Right atrium auricular region (tissue), 2 donors: ENCODE results near the gene SLCO2A1. TPM values are rescaled to one million over a fixed set of nuclear protein-coding genes. Genes with fewer than 3 reads are reported as not detected.

Experiments
- DNase-seq: peaks from one replicate; pipeline ENCODE4 v3.0.0-alpha.2; 2019; ENCODE audit warnings: low spot score
- H3K27ac ChIP-seq, 2 donors: fragments of 200-600 bp; sonication (generic); 1 replicate in 1 of 2; 2 replicates in 1 of 2; pipeline ENCODE4 v1.5.1; 2016 to 2019
- H3K27me3 ChIP-seq, 2 donors: fragments of 200-600 bp; sonication (generic); one replicate each; pipeline versions ENCODE4 v1.5.1 to v1.6.0; 2017 to 2019
- H3K36me3 ChIP-seq: fragments of 200-600 bp; sonication (generic); one replicate; pipeline ENCODE4 v1.5.1; 2016
- H3K4me1 ChIP-seq, 2 donors: fragments of 200-600 bp; sonication (generic); one replicate each; pipeline versions ENCODE4 v1.5.1 to v1.6.0; 2017 to 2019
- H3K4me3 ChIP-seq, 2 donors: fragments of 200-600 bp; sonication (generic); 1 replicate in 1 of 2; 2 replicates in 1 of 2; pipeline ENCODE4 v1.5.1; 2017 to 2019; ENCODE audit warnings: mild to moderate bottlenecking in 1 of 2, moderate library complexity in 1 of 2
- H3K9me3 ChIP-seq, 2 donors: fragments of 200-600 bp; sonication (generic); one replicate each; pipeline ENCODE4 v1.5.1; 2019
- CTCF ChIP-seq, 2 donors: fragments of 200-600 bp; sonication (generic); IDR thresholded peaks; one replicate each; pipeline ENCODE4 v1.5.1; 2019; ENCODE audit warnings: antibody characterized with exemption in 2 of 2
- total RNA-seq, 2 donors: library from RNA; depleted of rRNA; stranded (reverse); fragments of >200 nt; gene quantifications; one replicate each; pipeline ENCODE4 v1.1.0, GENCODE V29; 2016

SLCO2A1 gene
- total RNA-seq, 2 donors from 2014 or later = 15.1 to 36.4 TPM

- no peaks in the 10 kb centered on the region for H3K9me3 ChIP-seq
- H3K27ac ChIP-seq = no peak overlapping the region
- no peaks in the 10 kb centered on the region for H3K36me3 ChIP-seq
- H3K27me3 ChIP-seq = no peaks in the 10 kb centered on the region
- H3K4me3 ChIP-seq = no peak overlapping the region
- TF ChIP-seq CTCF (IDR thresholded peaks at IDR 0.05) = no peak
- H3K4me1 ChIP-seq = no peaks in the 10 kb centered on the region
- peak; percentile 40 for DNase-seq
Measured at GRCh38 chr3:134018850-134019249, 10.9 kb downstream of the SLCO2A1 start.

- Histone ChIP-seq H3K9me3 (no peaks in the 10 kb centered on the region), H3K27ac (no peak overlapping the region), H3K27me3 (no peaks in the 10 kb centered on the region), H3K4me1 (no peaks in the 10 kb centered on the region), H3K4me3 (no peak overlapping the region), H3K36me3 (no peaks in the 10 kb centered on the region)
- TF ChIP-seq CTCF (IDR thresholded peaks at IDR 0.05) = no peak
- DNase-seq = peak; percentile 51
Measured at GRCh38 chr3:134018406-134018805, 11.3 kb downstream of the SLCO2A1 start.

- Histone ChIP-seq H3K4me3 (no peak overlapping the region), H3K9me3 (no peaks in the 10 kb centered on the region), H3K4me1 (no peaks in the 10 kb centered on the region), H3K27ac (no peak overlapping the region), H3K36me3 (no peaks in the 10 kb centered on the region), H3K27me3 (no peaks in the 10 kb centered on the region)
- no peak for DNase-seq
- TF ChIP-seq CTCF (IDR thresholded peaks at IDR 0.05) = no peak
Measured at GRCh38 chr3:134017490-134017889, 12.2 kb downstream of the SLCO2A1 start.

GRCh38 chr3:134014270-134014669, 15.5 kb downstream of the SLCO2A1 start:
- H3K9me3 ChIP-seq = no peaks in the 10 kb centered on the region
- H3K36me3 ChIP-seq = no peaks in the 10 kb centered on the region
- H3K27ac ChIP-seq = no peak overlapping the region
- TF ChIP-seq CTCF (IDR thresholded peaks at IDR 0.05) = no peak
- no peak for DNase-seq
- no peaks in the 10 kb centered on the region for H3K27me3 ChIP-seq
- no peak overlapping the region for H3K4me3 ChIP-seq
- no peaks in the 10 kb centered on the region for H3K4me1 ChIP-seq

GRCh38 chr3:134013280-134013679, 16.4 kb downstream of the SLCO2A1 start:
- DNase-seq = peak; percentile 16
- H3K27ac ChIP-seq = no peak overlapping the region
- no peaks in the 10 kb centered on the region for H3K9me3 ChIP-seq
- no peaks in the 10 kb centered on the region for H3K4me1 ChIP-seq
- H3K27me3 ChIP-seq = no peaks in the 10 kb centered on the region
- H3K4me3 ChIP-seq = no peak overlapping the region
- no peaks in the 10 kb centered on the region for H3K36me3 ChIP-seq
- no peak for TF ChIP-seq CTCF (IDR thresholded peaks at IDR 0.05)

GRCh38 chr3:134009345-134010000, 20.3 kb downstream of the SLCO2A1 start:
- no peaks in the 10 kb centered on the region for H3K36me3 ChIP-seq
- DNase-seq = no peak
- H3K27ac ChIP-seq = no peak overlapping the region
- H3K4me1 ChIP-seq = no peaks in the 10 kb centered on the region
- TF ChIP-seq CTCF (IDR thresholded peaks at IDR 0.05) = no peak
- peaks cover 0 to 7% of the 10 kb centered on the region in 2 donors for H3K9me3 ChIP-seq
- H3K4me3 ChIP-seq = no peak overlapping the region
- no peaks in the 10 kb centered on the region for H3K27me3 ChIP-seq
